ENCODE results near the gene BTBD2.
A peak's percentile ranks its signal among the peaks of the same experiment; 100 is the strongest.

Gene BTBD2

GRCh38 chr19:1956868-1957492 lies 58.5 kb downstream of the BTBD2 start:
- no peak for DNase-seq

- no peak for DNase-seq
These were observed 59.4 kb downstream of the BTBD2 start for GRCh38 chr19:1956122-1956494.

DNA sequence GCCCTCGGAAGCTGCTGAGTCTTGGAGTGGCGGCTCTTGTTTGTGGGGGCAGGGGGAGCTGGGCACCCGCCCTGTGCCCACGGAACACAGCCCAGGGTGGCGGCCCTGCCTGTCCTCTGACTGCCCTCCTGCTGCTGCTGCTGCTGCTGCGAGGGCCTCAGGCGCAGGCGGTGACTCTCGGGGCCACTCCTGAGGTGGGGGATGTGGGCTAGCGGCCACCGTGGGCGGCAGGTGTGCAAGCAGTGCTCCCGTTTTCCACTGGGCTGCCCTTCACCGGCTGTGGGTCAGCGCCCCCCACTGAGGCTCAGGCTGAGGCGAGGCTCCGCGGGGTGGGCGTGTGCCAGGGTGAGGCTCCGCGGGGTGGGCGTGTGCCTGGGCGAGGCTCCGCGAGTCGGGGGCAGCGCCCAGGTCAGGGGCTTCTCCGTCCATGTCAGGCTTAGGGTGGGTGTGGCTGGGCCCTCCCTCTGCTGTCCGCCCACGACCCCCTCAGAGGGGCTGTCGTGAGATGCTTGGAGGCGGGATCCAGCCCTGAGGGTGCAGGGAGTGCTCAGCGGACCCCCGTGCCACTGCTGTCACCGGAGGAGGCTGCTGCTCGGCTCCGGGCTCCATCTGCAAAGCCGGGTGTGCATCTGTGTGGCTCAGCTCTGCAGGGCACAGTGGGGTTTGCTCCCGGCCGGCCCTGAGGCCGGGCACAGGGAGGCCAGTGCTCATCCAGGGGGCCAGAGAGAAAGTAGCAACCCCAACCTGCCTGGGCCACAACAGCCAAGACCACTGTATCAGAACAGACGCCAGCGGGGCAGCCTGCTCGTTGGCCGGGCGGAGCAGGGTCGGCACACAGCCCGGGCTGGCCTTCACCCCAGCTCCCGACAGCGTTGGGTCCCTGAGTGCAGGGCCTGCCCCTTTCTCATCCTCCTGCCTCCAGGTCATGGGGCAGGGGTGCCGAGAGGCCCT lies 60.1 kb downstream of the BTBD2 start:
- DNase-seq = no peak

- DNase-seq = no peak
These were observed 61.0 kb downstream of the BTBD2 start for GRCh38 chr19:1954532-1954933.

- DNase-seq = no peak
These were observed 61.9 kb downstream of the BTBD2 start for GRCh38 chr19:1953441-1954094.

DNA sequence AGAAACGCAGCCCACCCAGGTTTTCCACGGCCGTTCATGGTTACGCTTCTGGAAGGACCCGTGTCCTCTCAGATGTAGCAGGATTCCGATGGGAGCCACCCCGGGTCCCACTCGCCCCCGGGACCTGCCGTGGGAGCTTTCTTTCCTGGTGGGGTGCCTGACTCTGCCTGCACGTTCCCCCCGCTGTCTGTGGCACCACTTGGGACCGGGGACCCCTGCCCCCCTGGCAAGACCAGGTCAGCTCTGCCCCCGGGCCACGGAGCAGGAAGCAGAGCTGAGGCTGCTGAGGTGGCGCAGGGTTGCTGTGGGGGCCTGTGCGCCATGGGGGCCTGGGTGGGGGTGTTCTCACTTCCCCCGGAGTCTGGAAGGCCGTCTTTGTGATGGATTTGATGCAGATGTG lies 62.5 kb downstream of the BTBD2 start:
- no peak for DNase-seq

DNA sequence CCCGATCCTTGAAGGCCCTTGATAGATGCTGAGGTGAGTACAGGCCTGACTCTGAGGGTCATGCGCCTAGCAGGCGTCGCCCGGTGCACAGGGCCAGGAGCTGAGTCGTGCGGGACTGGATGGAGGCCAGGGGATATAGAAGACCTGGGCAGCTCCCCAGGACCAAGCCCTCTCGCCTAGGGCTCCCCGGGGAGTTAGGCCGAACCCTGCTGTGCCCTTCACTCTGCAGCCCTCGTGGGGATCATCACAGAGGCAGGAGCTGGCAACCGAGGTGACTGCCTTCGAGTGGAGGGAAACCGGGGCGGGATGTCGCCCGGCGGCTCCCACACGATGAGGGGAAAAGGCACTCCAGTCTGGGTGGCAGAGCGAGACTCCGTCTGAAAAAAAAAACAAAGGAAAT lies 62.9 kb downstream of the BTBD2 start:
- DNase-seq = no peak

GRCh38 chr19:1950640-1951039 lies 64.9 kb downstream of the BTBD2 start:
- DNase-seq = no peak

- DNase-seq = no peak
These were observed 66.0 kb downstream of the BTBD2 start for GRCh38 chr19:1949304-1950101.

- no peak for DNase-seq
These were observed 67.8 kb downstream of the BTBD2 start for GRCh38 chr19:1947651-1948209.

GRCh38 chr19:1945899-1946298 lies 69.6 kb downstream of the BTBD2 start:
- DNase-seq = peak in 1 of 2 donors; percentile 38

- DNase-seq = no peak
These were observed 70.5 kb downstream of the BTBD2 start for GRCh38 chr19:1944916-1945561.

DNA sequence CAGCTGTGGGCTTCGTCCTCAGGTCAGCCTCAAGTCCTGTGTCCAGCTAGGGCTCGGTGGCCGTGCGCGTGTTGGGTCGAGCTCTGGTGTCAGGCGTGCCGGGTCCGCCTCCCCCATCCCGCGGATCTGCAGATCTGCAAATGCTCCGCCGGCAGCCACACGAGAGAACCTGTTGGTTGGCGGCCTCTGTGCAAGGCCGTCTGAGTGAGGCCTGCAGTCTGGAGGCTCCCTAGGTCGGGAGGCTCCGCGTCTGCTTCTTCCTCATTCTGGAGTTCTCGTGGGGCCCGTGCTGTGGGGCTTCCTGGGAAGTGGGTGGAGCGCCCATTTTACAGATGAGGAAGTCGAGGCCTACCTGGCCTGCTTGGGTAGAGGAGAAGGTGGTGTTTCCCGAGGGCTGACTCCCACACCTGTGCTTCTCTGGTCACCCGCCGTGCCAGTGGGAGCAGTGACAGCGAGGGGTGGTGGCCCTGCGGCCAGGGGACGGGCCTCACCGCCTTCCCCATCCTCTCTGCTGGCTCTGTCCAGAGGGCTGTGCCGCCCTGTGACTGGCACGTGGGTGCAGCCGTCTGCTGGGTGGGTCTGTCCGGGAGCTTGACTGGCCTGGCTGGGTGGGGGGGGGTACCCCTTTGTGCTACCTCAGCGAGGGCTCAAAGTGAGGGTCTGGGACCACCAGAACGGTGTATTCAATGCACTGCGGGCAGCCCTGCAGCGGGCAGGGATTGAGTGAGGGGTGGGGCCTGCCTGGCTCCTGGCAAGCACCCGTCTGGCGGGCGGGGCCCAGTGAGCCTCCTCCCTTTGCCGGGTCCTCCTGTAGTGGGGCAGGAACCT lies 71.2 kb downstream of the BTBD2 start:
- no peak for DNase-seq

DNA sequence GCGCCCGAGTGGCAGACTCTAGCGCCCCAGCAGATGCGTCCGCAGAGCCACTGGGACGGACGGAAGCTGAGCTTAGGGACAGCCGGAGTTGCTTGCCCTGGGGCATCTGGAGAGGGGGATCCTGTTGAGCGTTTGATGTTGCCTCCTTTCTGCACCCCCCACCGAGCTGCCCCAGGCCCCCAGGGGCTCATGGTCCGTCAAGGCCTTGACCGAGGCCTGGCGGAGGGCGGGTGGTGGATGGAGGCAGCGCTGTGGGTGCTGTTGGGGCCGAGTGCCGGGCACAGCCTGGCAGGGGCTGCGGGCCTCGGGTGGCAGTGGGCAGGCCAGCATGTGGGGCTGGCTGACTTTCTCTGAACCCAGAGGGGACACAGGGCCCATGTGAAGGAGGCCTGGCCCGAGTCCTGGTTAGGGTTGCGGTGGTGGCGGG lies 71.8 kb downstream of the BTBD2 start:
- DNase-seq = no peak

DNA sequence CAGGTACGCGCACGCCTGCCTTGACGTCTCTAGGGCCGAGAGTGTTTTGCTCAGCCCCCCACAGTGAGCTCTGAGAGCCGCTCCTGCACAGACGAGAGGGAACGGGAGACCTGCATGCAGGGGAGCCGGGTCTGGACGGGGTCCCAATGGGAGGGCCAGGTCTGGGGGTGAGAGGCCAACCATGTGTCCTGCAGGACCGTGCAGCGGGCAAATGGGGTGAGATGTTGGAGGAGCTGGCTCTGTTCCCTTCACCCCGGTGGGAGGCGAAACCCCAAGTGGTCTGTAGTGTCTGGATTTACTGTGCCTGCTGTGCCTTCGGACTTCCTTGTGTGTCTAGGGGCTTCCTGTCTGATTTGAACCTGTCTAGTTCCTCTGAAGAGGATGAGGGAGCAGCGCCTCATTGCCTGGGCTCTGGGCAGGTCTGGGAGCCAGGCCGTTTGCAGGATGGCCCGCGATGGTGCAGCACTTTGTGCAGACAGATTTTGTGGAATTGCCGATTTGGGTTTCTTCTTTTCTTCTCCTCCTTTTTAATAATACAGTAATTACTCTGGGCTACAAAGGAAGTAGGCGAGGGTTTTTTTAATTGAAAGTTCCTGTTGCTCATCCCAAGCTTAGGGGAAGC lies 72.5 kb downstream of the BTBD2 start:
- DNase-seq = peak in 1 of 2 donors; percentile 34

GRCh38 chr19:1942078-1942933 lies 73.2 kb downstream of the BTBD2 start:
- DNase-seq = peak; percentile 84 to 88

DNA sequence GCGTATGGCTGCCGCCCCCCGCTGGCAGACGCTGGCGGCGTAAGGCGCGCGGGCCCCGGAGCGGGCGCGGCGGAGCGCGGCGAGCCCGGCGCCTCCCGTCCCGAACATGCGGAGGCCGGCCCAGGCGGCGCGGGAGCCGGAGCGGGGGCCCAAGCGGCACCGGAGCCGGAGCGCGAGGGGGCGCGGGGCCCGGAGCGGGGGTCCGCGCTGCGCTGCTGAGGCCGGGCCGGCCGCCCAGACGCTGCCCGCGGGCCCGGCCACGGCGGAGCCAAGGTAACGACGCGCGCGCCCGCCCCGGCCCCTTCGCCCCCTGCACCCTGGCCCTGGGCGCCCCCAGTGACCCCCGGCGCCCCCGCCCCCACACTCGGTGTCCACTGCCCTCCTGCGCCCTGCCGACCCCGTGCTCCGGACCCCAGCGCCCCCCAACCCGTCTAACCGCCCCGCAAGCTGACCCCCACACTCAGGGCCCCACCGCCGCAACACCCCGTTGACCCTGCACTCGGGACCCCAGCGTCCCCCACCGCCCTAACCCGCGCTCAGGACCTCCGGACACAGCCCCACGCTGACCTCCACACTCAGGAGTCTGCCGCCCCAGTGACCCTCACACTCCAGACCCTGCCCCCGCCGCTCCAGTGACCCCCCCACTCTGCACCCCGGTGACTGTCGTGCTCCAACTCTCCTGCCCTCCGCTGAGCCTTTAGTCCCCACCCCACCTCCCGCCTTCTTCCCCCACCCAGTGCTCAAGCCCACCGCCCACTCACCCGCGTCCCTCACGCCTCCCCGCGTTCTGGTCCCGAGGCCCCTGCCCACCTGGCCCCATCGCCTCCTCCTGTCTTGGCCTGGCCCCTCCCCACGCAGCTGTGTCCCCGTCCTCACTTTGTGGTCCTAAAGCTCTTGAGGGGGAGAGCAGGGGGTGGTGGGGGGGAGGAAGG lies 74.1 kb downstream of the BTBD2 start, which contains the start of gene CSNK1G2:
CSNK1G2 (plus strand) TSS at position 27 of the 932 bp plus-strand sequence. CDS start 28,601 bp downstream, outside the sequence.
- DNase-seq = no peak

- DNase-seq = no peak
These were observed 77.4 kb downstream of the BTBD2 start for GRCh38 chr19:1938071-1938470.
